HG02623 (cell line): ENCODE results near the gene KIF26B.
"Not testable (repeated sequence)": the region's sequence is repeated elsewhere in the genome, so short reads cannot be mapped to it uniquely, and the experiment has no call there.

Source experiments
- ATAC-seq: cut with Tn5 transposase; IDR thresholded peaks from one replicate; pipeline ENCODE4 v1.9.1; 2021; ENCODE audit warnings: moderate library complexity; ENCODE audit not compliant: unreplicated experiment

The KIF26B gene

DNA sequence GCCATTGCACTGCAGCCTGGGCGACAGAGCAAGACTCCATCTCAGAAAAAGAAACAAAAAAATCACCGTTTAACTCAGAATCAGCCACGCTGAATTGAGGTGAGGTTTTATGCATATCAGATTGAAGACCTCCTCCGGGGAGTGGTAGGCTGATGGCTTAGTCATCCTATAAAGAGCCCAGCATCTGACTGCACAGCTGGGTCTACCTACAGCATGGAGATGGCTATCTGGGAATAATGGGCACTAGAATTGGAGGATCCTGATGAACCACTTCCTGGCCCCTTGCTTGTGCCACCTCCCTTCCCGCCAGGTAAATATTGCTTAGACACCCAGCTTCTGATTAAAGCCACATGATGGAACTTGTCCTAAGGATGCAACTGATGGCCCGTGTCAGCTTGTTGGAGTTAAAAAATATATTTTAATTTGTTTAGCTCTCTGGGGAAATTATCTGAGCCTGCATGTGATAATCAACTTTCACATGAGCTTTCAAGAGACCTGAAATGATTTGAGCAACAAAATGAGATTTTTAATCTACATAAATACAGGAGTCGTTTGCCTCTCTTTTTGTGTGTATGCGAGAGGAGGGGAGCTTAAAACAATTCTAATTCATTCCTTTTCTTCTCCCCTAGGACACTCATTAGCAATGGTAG is 157.2 kb downstream of the KIF26B start:
- no peak for ATAC-seq

DNA sequence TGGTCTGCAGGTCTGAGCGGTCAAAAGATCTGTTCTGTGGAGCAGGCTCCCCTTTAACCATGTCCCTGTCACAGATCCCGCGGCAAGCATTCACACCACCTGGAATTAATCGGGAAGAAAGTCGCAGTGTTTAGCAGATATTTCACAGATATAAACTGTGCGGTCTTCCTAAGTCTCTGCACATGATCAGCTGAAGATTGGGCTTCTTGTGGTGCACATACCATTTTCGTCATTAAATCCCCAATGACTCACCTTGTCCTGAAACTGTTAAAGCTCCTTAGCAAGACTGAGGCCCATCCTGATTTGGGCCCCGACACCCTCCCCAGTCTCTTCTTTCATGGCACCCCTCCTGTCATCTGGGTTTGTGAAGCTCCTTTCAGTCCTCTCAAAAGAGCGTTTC is 158.8 kb downstream of the KIF26B start:
- ATAC-seq, result no peak

DNA sequence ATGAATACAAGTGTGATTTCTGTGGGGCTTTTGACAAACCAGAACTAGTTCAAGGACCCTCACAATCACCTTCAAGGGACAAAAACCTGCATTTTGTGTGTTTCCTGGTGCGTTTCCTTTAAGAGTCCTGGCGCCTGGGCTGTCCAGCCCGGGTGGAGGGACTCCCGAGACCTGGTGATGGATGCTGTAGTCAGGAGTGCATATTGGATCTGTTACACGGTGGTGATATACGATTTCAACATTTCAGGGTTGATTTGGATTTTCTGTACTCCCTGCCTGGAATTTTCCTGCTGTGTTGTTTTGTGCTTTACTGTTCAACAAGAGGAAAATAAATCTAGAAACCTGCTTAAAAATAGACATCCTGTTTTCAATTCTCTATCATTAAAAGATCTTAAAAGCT is 162.0 kb downstream of the KIF26B start:
- ATAC-seq, result no peak

DNA sequence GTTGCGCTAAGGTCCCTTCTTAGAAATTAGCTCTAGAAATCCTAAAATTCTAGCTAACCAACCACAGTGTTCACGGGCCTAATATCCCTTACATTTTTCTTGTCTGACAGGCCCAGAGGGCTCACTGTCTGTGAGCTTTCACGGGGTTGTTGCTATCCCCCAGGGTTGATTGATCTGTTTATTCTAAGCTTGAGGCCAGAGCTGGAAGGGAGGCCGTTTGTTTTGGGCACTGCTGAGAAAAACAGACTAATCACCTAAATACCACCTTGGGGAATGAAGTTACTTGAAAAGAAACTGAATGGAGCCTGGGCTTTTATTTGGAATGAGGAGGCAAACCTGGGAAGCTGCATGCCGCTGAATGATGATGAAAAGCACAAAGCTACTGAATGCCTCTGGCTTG is 162.4 kb downstream of the KIF26B start:
- ATAC-seq, result no peak

DNA sequence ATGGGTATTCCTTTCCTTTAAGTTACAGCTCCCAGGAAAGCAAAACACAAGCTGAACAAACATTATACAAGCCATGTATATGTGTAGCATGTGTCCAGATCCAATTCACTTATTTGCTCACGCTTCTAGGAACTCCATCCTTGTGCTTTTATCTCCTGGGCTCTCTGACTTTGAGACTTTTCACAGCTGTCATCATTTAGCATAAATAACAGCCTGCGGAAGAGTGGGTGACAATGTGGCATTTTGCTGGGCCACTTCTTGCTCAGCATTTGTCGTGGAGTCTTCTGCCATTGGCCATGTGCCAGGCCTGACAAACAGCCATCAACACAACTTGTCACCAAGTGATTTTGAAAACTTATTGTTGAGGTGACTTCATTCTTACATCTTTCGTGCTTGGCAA is 164.3 kb downstream of the KIF26B start:
- ATAC-seq, result no peak

DNA sequence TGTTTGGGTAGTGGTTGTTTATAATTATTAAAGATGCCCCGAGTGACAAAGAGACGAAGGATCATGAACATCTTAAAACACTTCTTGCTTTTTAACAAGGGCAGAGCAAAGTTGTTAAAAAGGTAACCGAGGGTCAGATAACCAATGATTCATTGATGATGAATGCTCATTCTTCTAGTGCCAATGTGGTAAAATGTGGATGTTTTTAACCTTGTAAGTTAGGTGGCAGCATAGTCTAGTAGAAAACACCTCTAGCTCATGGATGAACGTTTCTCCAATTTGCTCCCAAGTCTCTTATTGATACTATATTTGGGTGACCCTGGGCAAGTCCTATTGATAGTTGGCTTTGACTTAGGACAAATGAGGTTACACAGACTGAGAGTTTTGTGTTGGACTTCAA is 167.9 kb downstream of the KIF26B start:
- no peak for ATAC-seq

DNA sequence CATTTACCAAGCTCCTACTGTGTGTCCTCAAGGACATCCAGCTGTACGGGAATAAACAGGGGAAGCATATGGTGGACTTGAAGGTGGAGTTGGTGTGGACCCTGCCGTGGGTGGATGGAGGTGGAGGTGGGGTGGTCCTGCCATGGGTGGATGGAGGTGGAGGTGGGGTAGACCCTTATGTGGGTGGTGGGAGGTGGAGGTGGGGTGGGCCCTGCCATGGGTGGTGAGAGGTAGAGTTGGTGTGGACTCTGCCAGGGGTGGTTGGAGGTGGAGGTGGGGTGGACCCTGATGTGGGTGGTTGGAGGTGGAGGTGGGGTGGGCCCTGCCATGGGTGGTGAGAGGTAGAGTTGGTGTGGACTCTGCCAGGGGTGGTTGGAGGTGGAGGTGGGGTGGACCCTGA is 169.0 kb downstream of the KIF26B start:
- ATAC-seq, result not testable (repeated sequence)

DNA sequence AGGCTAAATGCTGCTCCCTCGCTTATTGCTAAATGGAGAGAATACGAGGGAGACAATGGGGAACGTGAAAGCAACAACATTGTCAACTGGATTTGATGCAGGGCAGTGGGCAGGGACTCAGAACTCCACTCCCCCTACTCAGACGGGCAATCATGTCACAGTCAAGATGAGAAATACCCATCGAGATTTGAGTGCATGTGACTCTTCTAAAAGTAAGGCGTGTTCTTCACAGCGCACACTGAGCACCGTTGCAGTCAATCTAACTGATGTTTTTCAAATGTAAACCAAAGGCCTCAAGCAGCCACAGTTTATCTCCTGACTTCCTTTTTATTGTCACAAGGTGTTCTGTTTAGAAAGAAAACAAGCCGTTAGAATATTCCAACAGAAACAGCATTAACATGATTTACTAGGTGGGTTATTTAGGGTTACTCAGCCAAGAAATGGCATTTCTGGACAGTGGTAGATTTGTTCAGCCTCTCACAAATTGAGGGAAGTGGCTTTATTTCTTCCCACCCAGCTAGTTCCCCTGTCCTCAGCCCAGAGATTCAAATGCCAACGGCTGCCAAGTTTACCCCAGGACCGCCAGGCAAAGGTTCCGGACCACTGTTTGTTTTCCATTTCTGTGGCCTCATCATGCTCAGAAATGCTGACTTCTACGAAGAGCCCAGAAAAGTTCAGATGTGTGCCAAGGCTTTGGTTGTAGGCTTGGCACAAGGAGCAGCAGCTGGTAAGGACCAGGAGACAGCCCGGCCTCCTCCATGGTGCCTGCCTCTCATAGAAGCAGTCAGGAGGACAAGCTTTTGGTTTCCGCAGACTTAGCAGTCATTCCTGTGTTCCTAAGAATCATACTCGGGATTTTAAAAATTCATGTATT is 171.4 kb downstream of the KIF26B start:
- ATAC-seq, result no peak

DNA sequence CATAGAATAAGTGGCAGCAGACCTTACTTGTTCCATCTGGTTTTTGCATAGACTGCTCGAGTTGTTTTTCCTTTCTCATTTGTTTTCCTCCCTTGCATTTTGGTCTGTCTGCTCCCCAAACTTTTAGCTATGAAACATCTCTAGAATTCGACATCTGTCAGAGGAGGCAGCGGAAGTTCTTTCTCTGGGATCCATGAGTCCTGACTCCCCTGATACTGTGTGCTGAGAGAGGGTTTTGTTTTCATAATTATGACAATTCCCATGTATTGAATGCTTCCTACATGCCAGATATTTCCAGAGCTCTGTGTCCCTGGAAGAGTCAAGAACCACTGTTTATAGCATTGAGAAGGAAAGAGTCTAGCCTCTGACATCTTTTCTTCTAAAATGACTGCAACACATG is 172.6 kb downstream of the KIF26B start:
- ATAC-seq, result no peak

DNA sequence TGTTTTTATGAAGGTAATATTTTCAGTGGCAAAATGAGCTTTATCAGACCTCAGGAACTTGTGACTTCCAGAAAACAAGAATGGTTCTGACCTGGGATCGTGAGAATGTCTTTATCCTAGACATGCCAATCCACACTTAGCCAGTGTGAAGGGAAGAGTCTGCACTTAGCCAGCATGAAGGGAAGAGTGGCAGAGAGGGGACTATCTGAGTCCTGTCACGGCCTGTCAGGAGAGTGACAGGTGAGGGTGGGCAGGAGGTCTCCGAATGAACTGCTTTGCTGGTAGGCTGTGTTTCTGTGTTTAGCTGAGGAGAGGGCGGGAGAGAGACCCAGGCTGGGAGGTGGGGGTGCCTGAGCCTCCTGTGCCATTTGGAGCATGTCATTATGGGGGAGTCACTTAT is 173.1 kb downstream of the KIF26B start:
- no peak for ATAC-seq

DNA sequence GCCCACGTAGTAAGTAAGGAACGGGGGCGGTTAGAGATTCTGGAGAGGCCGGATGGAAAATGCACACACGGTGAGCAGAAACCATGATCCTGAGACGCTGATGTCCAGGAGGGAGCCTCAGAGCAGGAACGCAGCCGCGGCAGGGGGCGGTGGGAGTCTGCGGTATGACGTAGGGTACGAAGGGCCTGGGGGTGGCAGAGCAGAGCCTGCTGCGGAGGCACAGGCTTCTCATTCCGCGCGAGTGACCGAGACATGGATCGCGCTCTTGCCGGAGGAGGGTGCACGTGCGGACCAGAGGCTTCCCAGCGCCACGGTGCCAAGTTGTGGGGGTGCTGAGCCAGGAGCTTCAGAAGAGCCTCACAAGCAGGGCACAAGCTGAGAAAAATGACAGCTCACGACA is 176.2 kb downstream of the KIF26B start:
- ATAC-seq, result no peak

DNA sequence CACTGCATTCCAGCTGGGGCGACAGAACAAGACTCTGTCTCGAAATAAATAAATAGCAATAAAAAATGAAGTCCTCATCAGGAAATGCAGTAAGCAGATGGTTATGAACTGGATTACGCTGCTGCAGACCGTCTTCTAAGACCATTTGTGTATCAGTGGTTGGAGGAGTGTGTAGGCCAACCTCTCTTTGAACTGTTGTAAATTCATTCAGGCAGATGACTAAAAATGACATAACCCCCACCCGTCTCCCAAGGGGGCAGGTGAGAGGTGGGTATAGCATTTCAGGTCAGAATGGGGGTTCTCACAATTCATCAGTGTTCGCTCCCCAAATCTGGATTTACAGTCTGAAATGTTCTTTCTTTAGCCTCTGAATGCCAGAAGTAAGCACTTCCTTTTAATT is 177.3 kb downstream of the KIF26B start:
- ATAC-seq, result no peak

DNA sequence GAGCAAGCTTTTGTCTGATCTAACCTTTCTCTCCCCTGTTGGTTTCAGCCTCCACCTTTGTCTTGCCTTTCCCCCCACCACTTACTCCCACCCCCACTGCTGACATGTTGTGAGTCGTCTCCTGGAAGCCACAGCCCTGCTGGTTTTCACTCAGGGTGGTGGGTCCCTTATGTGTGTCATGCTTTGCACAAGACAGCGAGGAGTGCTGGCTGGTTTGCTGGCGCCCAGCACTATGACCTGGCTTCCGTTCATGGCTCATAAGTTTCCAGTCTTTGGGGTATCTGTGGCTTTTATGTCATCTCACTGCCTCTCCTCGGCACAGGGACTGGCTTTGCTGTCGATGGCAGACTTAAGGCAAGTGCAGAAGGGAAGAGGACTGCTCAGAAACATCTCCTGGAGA is 177.7 kb downstream of the KIF26B start:
- ATAC-seq, result no peak

DNA sequence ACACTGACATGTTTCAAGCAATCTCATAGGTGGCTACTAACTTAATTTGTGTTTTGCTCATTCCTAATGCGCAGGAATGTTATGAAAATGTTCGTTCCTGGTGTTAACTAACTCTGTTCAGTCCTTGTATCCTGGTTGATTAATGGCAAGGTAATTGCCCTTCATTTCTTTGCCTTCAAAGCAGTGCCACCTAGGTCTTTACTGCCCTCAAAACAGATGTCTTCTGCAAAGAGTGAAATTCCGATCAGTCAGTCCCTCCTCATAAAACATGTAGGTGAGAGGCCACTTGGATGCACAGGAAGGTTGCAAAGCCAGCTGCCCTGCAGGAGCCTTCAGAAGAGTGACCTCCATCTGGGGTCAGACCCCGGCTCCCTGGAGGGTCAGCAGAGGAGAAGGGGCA is 179.4 kb downstream of the KIF26B start:
- ATAC-seq, result no peak

DNA sequence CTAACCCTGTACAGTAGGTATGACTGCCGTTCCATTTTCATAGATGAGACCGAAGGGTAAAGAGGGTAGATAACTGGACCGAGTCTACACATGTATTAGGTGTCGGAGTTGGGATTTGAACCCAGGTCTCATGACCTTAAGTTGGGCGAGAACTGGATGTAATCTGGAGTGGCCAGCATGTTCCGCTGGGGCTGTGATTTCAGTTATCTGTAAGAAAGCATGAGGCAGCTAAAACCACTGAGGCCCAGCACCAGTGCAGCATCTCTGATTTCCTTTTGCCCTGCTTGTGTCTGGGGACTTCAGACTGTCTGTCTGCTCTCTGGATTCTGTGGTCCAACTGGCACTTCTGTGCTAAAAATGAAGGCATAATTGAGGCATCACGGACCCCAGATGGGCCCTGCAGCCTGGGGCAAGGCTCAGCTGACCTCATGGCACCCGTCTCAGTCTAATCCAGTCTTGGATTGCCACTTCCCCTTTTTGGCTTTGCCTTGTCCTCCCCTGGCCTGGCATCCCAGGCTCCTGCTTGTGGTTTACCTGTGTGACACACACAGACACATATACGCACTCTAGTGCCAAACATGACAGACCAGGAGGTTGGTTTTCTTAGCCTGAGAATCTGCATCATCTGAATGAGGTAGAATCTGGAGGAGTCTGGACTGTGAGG is 180.2 kb downstream of the KIF26B start:
- no peak for ATAC-seq

DNA sequence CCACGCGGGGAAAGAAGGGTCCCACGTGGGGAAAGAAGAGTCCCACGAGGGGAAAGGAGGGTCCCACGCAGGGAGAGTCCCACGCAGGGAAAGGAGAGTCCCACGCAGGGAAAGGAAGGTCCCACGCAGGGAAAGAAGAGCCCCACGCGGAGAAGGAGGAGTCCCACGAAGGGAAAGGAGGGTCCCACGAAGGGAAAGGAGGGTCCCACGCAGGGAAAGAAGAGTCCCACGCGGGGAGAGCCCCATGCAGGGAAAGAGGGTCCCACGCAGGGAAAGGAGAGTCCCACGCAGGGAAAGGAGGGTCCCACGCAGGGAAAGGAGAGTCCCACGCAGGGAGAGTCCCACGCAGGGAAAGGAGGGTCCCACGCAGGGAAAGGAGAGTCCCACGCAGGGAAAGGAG is 180.9 kb downstream of the KIF26B start:
- ATAC-seq, result not testable (repeated sequence)

DNA sequence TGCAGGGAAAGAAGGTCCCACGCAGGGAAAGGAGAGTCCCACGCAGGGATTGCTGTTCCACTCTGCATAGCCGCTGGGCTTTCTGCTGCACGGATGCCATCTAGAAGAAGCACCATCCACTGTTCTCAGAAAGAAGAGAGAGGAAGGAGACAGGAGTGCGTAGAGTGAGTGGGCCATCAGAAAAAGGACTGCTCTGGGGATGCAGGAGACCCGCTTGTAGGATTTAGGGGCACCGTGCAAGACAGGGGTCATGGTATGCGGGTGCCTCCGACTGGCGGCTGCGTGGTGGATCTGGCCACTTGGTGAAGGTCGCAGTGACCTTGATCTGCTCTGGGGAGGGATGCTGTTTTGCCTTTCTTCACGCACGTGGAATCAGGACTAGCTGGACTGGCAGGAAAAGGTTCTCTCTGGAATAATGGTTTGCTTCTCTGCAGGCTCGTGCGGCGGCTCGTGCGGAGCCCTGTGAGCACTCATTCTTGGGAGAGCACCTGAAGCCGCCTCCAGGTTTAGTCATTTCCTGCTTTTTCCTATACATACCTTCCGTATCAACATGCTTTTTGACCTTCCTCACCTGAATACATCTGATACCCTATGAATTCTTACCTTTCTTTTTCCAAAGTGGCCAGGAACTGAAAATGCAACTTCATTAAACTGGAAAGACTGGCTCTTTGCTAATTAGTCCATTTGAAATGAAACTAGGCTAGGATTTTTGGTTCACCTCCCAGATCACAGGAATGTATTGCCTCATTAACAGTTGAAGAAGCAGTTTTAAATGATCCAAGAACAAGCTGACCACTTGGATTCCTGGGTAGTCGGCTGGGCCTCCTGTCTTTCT is 181.6 kb downstream of the KIF26B start:
- no peak for ATAC-seq

DNA sequence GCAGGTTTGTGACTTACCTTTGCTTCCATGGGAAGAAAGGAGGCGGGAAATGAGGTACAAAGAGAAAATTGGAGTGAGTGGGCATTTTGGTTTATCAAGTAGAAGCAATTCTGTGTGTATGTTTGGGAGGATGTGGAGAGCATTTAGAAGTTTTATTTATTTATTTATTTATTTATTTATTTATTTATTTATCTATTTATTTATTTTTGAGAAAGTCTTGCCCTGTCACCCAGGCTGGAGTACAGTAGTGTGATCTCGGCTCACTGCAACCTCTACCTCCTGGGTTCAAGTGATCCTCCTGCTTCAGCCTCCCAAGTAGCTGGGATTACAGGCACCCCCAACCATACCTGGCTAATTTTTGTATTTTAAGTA is 182.2 kb downstream of the KIF26B start:
- ATAC-seq, result not testable (repeated sequence)

DNA sequence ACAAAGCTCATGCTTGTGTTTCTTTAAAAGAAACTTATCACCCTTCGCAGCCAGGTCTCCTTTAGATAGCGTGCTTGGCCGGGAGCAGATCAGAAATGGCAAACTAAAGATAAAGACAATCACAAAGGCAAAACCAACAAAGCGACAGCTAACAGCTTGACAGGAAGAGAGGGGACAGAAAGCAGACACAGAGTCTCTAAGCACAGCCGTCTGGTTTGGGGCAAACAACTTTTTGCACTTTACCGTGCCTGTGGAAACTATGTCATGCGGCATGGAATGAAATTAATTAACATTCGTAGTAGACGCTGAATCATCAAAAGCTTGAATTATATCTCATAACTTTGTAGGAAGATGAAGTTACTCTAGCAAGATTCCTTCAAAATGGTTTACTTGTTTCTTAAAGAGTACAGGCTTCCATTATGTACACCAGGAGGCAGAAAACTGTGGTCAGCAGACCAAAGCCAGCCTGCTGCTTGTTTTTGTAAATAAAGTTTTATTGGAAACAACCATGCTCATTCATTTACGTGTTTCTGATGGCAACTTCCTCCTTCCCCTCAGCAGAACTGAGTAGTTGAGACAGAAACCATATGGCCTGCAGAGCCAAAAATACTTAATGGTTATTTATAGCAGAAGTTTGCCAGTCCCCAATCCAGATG is 183.2 kb downstream of the KIF26B start:
- no peak for ATAC-seq

DNA sequence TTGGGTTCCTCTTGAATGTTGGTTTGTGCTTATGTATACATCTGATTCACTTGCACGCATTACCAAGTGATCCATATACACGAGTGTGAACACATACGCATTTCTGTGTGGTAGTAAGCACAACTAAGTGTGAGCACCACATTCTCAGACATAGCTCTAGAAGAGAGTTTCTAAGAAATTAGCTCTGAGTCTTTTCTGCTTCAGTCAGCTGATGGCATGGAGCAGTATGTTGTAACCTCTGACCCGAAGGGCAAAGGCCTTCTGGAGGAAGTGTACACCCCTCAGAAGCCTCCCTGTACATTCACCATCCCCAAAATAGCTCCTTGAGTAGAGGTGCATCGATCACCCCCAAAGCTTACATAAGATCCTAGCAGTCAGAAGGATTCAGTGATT is 183.7 kb downstream of the KIF26B start:
- no peak for ATAC-seq

DNA sequence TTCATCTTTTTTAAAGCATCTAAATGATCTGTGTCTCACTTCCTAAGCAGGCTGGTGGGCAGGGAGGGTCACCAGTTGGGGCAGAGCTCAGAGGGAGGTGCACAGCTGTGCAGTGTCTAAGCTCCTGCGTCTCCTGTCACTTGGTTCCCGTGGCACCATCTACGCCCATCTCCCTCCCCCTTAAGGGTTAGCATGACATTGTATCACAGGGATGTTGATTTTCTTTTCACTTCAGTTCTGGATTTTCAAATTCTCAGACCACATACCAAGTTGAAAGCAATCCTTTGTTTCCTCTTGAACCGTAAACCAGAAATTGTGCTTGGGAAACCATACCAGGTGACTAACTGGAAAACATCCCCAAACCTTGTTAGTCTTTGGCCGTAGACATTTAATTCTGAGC is 187.0 kb downstream of the KIF26B start:
- ATAC-seq, result no peak
